HG03439 (cell line): ENCODE measurements around the gene PRR27.
"Not testable (repeated sequence)": the region's sequence is repeated elsewhere in the genome, so short reads cannot be mapped to it uniquely, and the experiment has no call there.

ENCODE experiments used
- ATAC-seq: cut with Tn5 transposase; IDR thresholded peaks from one replicate; pipeline ENCODE4 v1.9.1; 2021; ENCODE audit warnings: mild to moderate bottlenecking, moderate library complexity; ENCODE audit not compliant: unreplicated experiment

PRR27 gene

GRCh38 chr4:70196857-70197256, 42.8 kb downstream of the PRR27 start:
- no peak for ATAC-seq

- ATAC-seq, result no peak
These were observed 43.8 kb downstream of the PRR27 start for GRCh38 chr4:70197842-70198241.

GRCh38 chr4:70203601-70204000, 49.6 kb downstream of the PRR27 start:
- no peak for ATAC-seq

GRCh38 chr4:70212752-70213151, 58.7 kb downstream of the PRR27 start:
- ATAC-seq, result not testable (repeated sequence)
